Measurements from ENCODE around the gene DHFR. TPM values are rescaled to one million over a fixed set of nuclear protein-coding genes. Genes with fewer than 3 reads are reported as not detected.

The DHFR gene
- total RNA-seq, result 0.53 TPM

- no peaks in the 10 kb centered on the region for H3K27me3 ChIP-seq
- peak within 1 kb of the TSS; percentile 87 to 98 for H3K27ac ChIP-seq
- peaks cover 20 to 27% of the 10 kb centered on the region in 2 donors for H3K36me3 ChIP-seq
- intact Hi-C loops (cut with DNase I), result loop anchor here (2.0 to 10.0 kb wide), 7 partner anchors 167 to 1140 kb away; partner anchors contain the start of genes FAM151B, HOMER1, MTX3 and TENT2
- peak; percentile 20 to 89 for DNase-seq (ENCODE audit: low spot score in 2 of 2)
- no peaks in the 10 kb centered on the region for H3K9me3 ChIP-seq
- peaks cover 9 to 15% of the 10 kb centered on the region in 2 donors for H3K4me1 ChIP-seq
- peak in 1 of 3 experiments; percentile 18 for TF ChIP-seq CTCF (IDR thresholded peaks at IDR 0.05)
- H3K4me3 ChIP-seq, result peak within 1 kb of the TSS; percentile 68 to 100
Observed at GRCh38 chr5:80654391-80655230, at the start of gene DHFR, which contains the start of gene MSH3. TSS of gene DHFR (minus strand) at chr5:80654983. CDS start at chr5:80654489, 494 bp downstream. TSS of gene MSH3 (plus strand) at chr5:80654652. CDS start at chr5:80654728, 76 bp downstream.

- peaks cover 0 to 3% of the 10 kb centered on the region in 2 donors for H3K4me1 ChIP-seq
- H3K27me3 ChIP-seq, result no peaks in the 10 kb centered on the region
- intact Hi-C loops (cut with DNase I), result no loop called here
- peaks cover 0 to 5% of the 10 kb centered on the region in 2 donors for H3K36me3 ChIP-seq
- DNase-seq (ENCODE audit: low spot score in 2 of 2), result no peak
- no peak overlapping the region for H3K4me3 ChIP-seq
- H3K27ac ChIP-seq, result no peak overlapping the region
- H3K9me3 ChIP-seq, result no peaks in the 10 kb centered on the region
- no peak for TF ChIP-seq CTCF (IDR thresholded peaks at IDR 0.05)
Observed at GRCh38 chr5:80704221-80704620, 49.4 kb upstream of the DHFR start.

- no peak for TF ChIP-seq CTCF (IDR thresholded peaks at IDR 0.05)
- Histone ChIP-seq H3K4me3 (no peak overlapping the region), H3K27ac (no peak overlapping the region), H3K27me3 (no peaks in the 10 kb centered on the region), H3K9me3 (no peaks in the 10 kb centered on the region), H3K36me3 (peaks cover 0 to 5% of the 10 kb centered on the region in 2 donors), H3K4me1 (peaks cover 0 to 3% of the 10 kb centered on the region in 2 donors)
- intact Hi-C loops (cut with DNase I), result no loop called here
- DNase-seq (ENCODE audit: low spot score in 2 of 2), result no peak
Observed at GRCh38 chr5:80703747-80704146, 49.0 kb upstream of the DHFR start.

- Histone ChIP-seq H3K27ac (no peak overlapping the region), H3K4me3 (no peak overlapping the region), H3K36me3 (peaks cover 0 to 5% of the 10 kb centered on the region in 2 donors), H3K9me3 (no peaks in the 10 kb centered on the region), H3K4me1 (peaks cover 0 to 3% of the 10 kb centered on the region in 2 donors), H3K27me3 (no peaks in the 10 kb centered on the region)
- no peak for DNase-seq (ENCODE audit: low spot score in 2 of 2)
- TF ChIP-seq CTCF (IDR thresholded peaks at IDR 0.05), result no peak
- intact Hi-C loops (cut with DNase I), result no loop called here
Observed at GRCh38 chr5:80703291-80703690, 48.5 kb upstream of the DHFR start.

GRCh38 chr5:80701597-80701996 lies 46.8 kb upstream of the DHFR start:
- no peak overlapping the region for H3K27ac ChIP-seq
- H3K4me3 ChIP-seq, result no peak overlapping the region
- intact Hi-C loops (cut with DNase I), result no loop called here
- no peak for TF ChIP-seq CTCF (IDR thresholded peaks at IDR 0.05)
- DNase-seq (ENCODE audit: low spot score in 2 of 2), result no peak
- no peaks in the 10 kb centered on the region for H3K9me3 ChIP-seq
- H3K36me3 ChIP-seq, result peaks cover 0 to 5% of the 10 kb centered on the region in 2 donors
- H3K27me3 ChIP-seq, result no peaks in the 10 kb centered on the region
- H3K4me1 ChIP-seq, result no peaks in the 10 kb centered on the region

Measured in ascending aorta (tissue), 2 donors.